Umbilical cord (tissue), 2 donors: Measurements from ENCODE around the gene CD40LG. TPM values are rescaled to one million over a fixed set of nuclear protein-coding genes. Genes with fewer than 3 reads are reported as not detected.

Source experiments
- DNase-seq: peaks from one replicate; pipeline ENCODE4 v3.0.0-alpha.2; 2015; ENCODE audit warnings: low spot score
- total RNA-seq: library from RNA; depleted of rRNA; stranded (reverse); fragments of >200 nt; gene quantifications from one replicate; pipeline ENCODE4 v1.2.3, GENCODE V29; 2014; ENCODE audit warnings: low replicate concordance; ENCODE audit not compliant: insufficient read depth

The CD40LG gene
- total RNA-seq, 1 donor from 2014 or later, result not detected

GRCh38 chrX:136650811-136651210 lies 2.9 kb downstream of the CD40LG start:
- no peak for DNase-seq

GRCh38 chrX:136652822-136653723 lies 5.1 kb downstream of the CD40LG start:
- DNase-seq, result no peak

- DNase-seq, result no peak
Measured at GRCh38 chrX:136656361-136656964, 8.5 kb downstream of the CD40LG start.

GRCh38 chrX:136658151-136658550 lies 10.2 kb downstream of the CD40LG start:
- DNase-seq, result no peak

- no peak for DNase-seq
Measured at GRCh38 chrX:136659174-136659573, 11.2 kb downstream of the CD40LG start.

GRCh38 chrX:136660896-136661295 lies 12.9 kb downstream of the CD40LG start:
- no peak for DNase-seq

- DNase-seq, result no peak
Measured at GRCh38 chrX:136662104-136662503, 14.1 kb downstream of the CD40LG start.

GRCh38 chrX:136662976-136663375 lies 15.0 kb downstream of the CD40LG start:
- no peak for DNase-seq

- DNase-seq, result no peak
Measured at GRCh38 chrX:136665258-136665900, 17.4 kb downstream of the CD40LG start.

GRCh38 chrX:136666088-136666487 lies 18.1 kb downstream of the CD40LG start:
- no peak for DNase-seq

- no peak for DNase-seq
Measured at GRCh38 chrX:136667446-136668168, 19.6 kb downstream of the CD40LG start.

GRCh38 chrX:136671006-136671610 lies 23.1 kb downstream of the CD40LG start:
- no peak for DNase-seq

- no peak for DNase-seq
Measured at GRCh38 chrX:136674270-136674985, 26.5 kb downstream of the CD40LG start.

GRCh38 chrX:136679531-136679930 lies 31.6 kb downstream of the CD40LG start:
- DNase-seq, result no peak

GRCh38 chrX:136684120-136684519 lies 36.2 kb downstream of the CD40LG start:
- DNase-seq, result no peak

GRCh38 chrX:136687457-136687856 lies 39.5 kb downstream of the CD40LG start:
- no peak for DNase-seq

GRCh38 chrX:136689436-136689835 lies 41.5 kb downstream of the CD40LG start:
- peak; percentile 39 for DNase-seq

GRCh38 chrX:136691028-136691809 lies 43.3 kb downstream of the CD40LG start:
- no peak for DNase-seq

- DNase-seq, result no peak
Measured at GRCh38 chrX:136692271-136692670, 44.3 kb downstream of the CD40LG start.
